GM19452 (cell line): Measurements from ENCODE around the gene GPR32.
"Not testable (repeated sequence)": the region's sequence is repeated elsewhere in the genome, so short reads cannot be mapped to it uniquely, and the experiment has no call there.

ENCODE experiments used
- ATAC-seq: cut with Tn5 transposase; IDR thresholded peaks from one replicate; pipeline ENCODE4 v1.9.1; 2021; ENCODE audit not compliant: unreplicated experiment

The GPR32 gene

DNA sequence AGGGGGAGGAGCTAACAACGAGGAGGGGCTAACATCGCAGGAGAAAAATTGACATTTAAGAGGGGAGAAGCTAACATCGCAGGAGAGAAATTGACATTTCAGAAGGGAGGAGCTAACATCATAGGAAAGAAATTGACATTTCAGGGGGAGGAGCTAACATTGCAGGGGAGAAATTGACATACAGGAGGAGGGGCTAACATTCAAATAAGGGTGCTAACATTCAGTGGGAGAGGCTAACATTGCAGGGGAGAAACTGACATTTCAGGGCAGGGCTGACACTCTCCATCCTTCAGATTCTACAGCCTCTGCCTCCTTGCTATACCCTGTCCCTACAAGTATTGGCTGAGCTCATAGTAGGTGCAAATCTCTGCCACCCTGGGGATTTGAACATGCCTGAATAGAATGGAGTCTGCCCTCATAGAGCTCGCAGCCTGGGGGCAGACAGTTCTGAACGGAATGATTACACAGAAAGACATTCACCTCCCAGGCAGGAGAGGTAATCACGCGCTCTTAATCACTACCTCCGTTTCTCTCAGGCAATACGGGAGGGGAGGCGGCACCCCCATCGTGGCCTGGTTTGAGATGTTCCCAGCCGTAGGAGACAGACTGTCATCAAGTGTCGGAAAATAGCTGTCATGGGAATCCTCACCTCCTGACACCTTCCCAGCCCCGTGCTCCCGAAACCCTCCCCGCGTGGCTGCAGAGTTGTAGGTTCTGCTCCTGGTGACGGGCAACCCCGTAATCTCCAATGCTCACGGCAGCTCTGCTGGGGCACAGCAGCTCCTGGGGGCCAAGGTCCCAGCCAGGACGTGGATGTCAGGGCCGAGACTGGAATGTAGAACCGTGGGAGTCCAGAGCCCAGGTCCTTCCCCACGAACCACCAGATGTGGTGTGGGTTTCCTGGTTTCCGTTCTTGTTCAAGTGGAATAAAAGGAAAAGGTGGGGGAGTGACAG lies 9.5 kb downstream of the GPR32 start:
- no peak for ATAC-seq

DNA sequence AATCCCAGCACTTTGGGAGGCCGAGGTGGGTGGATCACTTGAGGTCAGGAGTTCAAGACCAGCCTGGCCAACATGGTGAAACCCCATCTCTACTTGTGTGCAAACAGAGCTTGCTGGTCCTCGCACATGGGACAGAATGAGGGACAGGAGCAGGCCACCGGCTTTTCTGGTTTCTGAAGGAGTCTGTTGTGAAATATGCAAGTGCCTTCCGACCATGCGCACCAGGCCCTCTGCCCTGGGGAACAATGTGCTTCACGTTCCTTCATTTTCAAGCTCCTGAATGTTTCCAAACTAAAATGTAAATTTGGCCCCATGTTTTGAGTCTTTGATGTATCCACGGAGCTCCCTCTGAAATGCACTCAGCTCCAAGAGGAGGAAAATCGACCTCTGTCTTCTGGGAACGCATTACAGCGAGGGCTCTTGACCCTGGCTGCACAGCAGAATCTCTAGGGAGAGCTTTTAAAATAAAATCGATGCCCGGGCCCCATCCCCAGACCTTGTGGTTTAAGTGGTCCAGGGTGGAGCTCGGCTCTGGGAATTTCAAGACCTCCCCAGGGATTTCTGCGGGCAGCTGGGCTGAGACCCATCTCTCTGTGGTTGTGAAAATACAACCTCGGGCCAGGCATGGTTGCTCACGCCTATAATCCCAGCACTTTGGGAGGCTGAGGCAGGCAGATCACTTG lies 10.6 kb downstream of the GPR32 start:
- no peak for ATAC-seq

DNA sequence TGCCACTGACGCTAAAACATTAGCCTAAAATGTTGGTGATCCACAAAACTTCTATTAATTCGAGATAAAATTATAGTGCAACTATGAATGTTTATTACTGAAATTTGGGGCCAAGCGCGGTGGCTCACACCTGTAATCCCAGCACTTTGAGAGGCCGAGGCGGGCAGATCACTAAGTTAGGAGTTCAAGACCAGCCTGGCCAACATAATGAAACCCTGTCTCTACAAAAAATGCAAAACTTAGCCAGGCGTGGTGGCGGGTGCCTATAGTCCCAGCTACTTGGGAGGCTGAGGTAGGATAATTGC lies 13.5 kb downstream of the GPR32 start:
- not testable (repeated sequence) for ATAC-seq

DNA sequence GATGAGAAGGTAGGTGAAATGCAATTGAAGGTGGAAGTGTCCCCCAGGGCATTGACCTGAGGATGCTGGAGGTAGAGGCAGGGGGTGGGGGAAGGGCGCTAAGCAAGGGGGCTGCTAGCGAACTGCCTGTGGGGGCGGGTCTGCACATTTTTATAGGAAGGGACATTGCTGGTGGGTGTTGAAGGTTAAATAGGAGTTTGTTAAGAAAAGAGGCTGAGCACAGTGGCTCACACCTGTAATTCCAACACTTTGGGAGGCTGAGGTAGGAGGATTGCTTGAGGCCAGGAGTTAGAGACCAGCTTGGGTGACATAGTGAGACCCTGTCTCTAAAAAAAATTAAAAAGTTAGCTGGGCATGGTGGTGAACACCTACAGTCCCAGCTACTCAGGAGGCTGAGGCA lies 14.4 kb downstream of the GPR32 start:
- ATAC-seq = no peak

DNA sequence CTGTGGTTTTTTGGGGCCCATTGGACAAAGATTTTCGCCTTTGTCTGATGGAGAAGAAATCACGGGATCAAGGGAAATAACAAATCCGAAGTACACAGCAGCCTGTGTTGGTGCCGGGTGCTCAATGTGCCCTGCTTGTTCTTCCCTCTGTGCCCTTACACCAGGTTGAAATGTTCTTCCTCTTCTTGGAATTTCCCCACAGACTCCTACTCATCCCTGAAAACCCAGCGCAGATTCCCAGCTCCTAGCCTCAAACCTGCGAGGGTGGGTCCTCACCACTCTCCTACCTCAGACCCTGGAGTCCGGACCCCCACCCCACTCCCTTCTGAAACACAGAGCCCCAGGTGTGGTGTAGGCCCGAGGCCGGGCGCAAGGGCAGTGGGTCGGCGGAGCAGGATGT lies 15.1 kb downstream of the GPR32 start:
- no peak for ATAC-seq

DNA sequence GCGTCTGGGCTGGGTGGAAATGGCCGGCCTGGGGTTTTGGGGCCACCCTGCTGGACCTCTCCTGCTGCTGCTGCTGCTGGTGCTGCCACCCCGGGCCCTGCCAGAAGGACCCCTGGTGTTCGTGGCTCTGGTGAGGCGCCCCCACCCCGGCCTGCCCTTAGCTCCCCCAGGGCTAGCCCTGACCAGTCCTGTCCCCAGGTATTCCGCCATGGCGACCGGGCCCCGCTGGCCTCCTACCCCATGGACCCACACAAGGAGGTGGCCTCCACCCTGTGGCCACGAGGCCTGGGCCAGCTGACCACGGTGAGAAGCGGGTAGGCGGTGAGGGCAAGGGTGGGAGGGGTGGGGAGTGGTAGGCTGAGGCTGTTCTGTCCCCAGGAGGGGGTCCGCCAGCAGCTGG lies 20.1 kb downstream of the GPR32 start, which contains the start of gene ACP4:
ACP4 (plus strand) TSS at position 20 of the 400 bp plus-strand sequence; CDS start at position 20, 0 bp downstream.
- ATAC-seq = no peak

DNA sequence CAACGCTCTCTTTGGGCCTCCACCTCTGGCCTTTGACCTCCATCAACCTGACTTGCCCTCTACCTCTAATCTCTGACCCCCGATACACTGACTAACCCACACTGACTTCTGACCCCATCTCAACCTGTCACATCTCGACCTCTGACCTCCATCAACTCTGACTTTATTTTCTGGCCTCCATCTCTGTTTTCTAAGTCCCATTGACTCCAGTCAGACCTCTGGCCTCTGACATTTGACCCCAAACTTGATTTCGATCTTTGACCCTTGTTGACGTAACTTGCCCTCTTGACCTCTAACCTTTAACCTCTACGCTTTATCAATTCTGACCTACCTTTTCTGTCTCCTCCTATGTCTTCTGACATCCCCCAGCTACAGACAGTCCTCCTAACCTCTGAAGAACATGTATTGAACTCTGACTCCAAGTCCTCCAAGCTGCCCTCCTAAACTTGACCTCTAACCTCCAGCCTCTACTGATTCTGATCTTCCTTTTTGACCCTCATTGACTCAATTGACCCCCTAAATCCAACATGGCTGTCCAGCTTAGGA lies 20.7 kb downstream of the GPR32 start:
- no peak for ATAC-seq

DNA sequence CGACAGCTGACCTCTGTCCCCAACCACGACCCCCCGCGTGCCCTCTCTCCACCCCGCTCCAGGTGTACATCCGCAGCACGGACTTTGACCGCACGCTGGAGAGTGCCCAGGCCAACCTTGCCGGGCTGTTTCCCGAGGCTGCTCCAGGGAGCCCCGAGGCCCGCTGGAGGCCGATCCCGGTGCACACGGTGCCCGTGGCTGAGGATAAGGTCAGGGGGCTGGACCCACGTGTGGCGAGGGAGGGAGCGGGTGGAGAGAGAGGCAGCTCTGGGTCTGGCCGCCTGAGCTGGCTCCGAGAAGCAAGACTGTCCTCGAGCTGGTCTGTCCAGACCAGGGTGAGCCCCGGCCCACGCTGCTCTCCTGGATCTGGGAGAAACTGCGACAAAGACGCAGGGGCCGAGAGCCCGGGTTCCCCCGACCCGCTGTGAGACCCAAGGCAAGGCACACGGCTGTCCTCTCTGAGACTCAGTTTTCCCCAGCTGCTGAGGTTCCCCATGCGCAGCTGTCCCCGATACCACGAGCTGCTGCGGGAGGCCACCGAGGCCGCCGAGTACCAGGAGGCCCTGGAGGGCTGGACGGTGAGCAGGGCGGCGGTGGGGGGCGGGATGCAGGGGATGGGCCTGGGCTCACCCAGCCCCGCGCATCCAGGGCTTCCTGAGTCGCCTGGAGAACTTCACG lies 21.5 kb downstream of the GPR32 start:
- no peak for ATAC-seq

DNA sequence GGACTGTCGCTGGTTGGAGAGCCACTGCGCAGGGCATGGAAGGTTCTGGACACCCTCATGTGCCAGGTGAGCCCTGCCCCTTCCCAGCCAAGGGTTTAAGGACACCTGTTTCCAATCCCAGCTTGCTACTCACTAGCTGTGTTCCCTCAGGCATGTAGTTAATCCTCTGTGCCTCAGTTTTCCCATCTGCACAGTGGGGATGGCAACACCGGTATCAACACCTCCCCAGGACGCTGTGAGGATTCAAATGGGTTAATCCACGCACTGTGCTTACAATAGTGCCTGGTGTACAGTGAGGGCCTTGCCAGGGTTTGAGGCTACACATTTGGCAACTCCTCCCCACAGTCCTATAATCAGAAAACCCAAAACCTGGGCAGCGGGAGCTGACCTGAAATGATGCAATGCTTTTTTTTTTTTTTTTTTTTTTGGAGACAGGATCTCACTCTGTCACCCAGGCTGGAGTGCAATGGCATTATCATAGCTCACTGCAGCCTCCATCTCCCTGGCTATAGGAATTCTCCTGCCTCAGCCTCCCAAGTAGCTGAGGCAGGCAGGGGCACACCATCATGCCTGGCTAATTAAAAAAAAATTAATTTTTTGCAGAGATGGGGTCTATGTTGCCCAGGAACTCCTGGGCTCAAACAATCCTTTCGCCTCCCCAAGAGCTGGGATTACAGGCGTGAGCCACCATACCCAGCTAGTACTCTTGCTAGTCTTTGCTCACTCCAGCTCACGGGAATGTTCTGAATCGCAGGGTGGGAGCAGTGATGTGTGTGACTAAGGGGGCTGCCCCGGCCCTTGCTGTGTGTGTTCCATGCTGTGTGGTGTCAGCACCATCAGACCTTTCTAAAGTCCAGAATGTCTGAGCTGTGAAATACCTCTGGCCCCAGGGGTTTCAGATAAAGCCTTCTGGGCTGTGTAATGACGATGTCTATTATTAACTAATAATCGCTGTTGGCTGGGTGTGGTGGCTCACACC lies 22.3 kb downstream of the GPR32 start:
- no peak for ATAC-seq

DNA sequence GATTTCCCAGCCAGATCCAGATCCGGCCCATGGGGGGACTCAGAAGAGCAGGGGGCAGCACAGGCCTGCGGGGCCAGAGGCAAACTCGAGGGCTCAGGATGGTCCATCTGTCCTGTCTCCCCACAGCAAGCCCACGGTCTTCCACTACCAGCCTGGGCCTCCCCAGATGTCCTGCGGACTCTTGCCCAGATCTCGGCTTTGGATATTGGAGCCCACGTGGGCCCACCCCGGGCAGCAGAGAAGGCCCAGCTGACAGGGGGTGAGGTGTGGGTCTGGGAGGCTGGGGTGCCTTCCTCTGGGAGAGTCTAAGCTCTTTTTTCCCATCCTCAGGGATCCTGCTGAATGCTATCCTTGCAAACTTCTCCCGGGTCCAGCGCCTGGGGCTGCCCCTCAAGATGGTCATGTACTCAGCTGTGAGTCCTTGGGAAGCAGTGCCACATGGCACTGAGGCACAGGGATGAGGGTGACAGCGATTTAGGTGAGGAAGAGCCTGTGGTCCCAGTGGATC lies 23.3 kb downstream of the GPR32 start:
- no peak for ATAC-seq

DNA sequence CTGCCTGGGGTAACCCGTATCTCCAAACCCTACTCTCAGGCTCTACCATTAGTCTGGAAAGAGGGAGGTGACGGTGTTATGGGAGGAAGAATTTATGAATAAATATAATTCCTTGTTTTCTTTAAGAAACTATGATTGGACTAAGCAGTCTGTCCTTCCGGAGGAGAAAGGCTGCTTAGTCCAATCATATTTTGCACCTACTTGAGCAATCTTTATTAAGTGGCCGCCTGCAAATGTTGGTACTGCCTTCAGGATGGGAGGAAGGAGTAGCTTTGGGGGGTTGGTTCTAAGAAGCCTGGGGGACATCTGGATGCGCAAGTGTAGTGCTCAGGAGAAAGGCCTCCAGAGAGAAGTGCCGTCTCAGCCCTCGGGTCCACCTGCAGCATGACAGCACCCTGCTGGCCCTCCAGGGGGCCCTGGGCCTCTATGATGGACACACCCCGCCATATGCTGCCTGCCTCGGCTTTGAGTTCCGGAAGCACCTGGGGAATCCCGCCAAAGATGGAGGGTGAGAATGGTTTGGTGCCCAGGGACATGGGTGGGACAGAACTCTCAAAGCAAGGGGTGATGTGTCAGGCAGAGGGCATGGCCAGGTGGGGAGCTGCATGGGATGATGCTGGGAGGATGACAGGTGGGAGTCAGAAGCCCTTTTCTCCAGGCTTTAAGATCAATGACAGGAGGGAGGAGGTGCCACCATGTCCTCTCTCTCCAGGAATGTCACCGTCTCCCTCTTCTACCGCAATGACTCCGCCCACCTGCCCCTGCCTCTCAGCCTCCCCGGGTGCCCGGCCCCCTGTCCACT lies 24.0 kb downstream of the GPR32 start:
- ATAC-seq = no peak

DNA sequence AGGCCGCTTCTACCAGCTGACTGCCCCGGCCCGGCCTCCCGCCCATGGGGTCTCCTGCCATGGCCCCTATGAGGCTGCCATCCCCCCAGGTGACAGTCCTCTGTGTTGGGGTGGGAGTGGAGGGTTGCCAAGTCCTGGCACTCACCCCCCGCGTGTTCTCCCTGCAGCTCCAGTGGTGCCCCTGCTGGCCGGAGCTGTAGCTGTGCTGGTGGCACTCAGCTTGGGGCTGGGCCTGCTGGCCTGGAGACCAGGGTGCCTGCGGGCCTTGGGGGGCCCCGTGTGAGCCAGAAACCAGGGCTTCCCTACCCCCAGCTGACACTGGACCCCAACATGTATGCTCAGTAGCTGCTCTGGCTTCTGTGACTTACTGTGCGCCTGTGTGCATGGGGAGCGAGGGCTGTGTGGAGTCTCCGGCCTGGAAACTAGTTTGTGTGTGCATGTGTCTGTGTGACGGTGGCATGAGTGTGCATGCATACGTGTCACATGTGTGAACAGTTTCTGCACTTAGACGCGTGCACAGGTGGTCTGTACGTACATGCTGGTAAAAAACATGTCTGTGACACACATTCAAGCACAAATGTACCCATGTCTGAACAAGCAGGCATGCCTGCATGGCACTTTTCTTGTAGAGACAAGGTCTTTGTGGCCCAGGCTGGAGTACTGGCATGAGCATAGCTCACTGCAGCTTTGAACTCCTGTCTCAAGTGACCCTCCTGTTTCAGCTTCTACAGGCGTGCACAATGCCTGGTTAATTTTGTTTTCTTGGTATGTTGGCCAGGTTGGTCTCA lies 24.8 kb downstream of the GPR32 start:
- ATAC-seq = no peak

DNA sequence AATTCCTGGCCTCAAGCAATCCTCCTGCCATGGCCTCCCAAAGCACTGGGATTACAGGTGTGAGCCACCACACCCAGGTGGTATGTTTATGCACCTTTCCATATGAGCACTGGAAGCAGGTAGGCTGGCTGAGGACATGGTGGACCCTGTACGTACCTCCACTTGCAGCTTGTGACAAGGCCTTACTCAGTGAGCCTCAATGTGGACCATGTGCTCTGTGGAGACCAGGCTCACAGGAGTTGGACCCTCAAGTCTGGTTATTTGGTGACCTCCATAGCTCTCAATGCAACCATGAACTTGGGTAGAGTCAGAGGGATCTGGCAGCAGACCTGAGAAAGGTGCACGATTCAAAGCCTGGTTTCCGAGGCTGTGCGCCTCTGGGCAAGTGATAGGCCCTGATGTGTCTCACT lies 25.4 kb downstream of the GPR32 start:
- no peak for ATAC-seq

DNA sequence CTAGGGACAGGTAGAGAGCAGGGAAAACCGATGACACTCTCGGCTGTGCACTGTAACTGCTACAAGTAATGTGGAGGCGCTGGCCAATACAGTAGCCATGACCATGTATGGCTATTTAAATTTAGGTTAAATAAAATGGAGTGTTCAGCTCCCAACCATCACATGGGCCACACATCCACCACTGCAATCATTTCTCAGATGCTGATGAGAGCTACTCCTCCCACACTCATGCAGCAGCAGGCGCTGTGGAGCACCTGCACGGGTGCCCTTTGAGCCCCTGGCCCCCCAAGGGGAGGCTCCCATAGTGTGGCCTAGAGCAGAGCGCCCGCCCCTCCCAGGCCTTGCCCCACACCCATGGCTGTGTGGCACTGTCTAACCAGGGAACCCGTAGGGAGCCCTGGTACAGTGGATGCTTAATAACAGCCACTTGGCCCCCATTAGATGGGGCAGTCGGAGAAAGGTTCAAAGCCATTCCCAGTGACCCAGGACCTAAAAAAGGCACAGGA lies 25.9 kb downstream of the GPR32 start:
- ATAC-seq = no peak

DNA sequence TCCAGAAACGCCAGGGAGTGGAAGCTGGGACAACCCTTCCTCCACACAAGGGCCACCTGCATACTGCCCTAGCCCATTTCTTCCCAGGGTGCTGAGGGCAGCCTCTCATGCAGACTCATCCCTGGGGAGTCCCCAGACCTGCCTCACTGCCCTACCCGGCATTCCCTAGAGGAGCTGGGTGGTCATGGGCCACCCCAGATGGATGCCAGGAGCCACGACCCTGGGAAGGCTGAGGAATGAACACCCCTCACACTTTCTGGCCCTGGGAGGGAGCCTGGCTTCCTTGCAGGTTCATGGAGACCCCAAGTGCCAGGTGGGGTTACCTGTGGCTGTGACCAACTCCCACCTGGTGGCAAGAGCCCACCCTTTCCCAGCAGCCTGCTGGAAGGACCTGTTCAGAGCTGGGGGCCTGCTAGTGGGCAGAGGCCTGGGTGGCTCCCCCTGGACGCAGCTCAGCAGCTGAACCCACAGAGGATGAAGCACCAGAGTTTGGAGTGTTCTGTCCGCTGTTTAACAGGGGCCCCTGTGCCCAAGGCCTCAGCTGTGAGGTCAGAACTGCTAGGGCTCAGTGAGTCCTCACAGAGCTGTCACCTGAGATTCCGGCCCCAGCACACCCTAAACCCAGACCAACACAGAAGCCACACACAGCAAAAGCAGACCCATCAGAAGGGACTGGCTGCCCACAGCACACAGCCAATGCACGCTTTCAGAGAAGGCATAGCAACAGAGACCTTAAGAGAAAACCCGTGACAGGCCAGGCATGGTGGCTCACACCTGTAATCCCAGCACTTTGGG lies 26.6 kb downstream of the GPR32 start:
- ATAC-seq = no peak

DNA sequence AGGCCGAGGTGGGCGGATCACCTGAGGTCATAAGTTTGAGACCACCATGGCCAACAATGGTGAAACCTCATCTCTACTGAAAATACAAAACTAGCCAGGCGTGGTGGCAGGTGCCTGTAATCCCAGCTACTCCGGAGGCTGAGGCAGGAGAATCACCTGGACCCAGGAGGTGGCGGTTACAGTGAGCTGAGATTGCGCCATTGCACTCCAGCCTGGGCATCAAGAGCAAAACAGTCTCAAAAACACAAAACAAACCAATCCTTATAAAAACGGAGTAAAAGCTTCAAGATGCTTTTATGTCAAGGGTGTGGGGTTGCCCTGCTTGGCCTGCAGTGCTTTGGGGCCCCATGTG lies 27.1 kb downstream of the GPR32 start:
- no peak for ATAC-seq

DNA sequence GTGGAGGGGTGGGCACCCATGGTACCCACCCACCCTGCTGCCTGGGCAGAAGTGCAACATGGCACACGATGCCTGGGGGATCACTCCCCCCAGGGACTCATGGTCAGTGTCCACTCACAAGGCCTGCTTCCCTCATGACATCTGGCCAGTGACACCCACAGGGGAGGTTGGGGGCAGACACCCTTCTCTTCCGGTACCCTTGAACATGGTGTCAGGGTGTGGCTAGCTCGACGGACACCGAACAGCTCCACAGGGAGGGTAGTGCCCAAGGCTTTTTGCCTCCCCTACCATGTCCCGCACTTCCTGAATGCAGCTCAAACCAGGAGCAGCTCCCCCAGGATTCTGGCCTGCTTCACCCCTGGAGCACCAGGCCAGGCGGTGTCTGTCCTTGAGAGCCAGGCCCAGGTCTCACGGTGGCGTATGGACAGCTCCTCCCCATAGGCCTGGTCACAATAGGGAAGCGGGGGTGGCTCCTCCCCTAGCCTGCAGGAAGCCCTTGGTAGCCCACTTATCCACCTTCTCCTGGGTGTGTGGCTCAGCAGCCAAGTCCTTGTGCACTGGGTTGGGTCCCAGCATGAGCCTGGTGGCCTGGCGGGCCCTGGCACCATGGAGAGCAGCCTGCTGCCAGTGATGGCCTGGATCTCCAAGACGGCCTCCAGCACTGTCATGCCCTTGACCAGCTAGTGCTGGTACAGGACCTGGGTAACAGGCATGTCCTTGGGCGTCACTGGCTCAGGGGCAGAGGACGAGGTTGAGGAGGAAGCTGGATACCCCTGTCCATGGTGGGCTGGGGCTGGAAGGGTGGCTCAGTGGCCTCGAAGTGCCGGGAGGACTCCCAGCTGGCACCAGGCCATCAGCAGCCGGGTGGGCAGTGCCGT lies 27.8 kb downstream of the GPR32 start:
- no peak for ATAC-seq
